NCI-H1436 (cell line): Measurements from ENCODE around the gene OSGEPL1.
A peak's percentile ranks its signal among the peaks of the same experiment; 100 is the strongest.
"Not testable (repeated sequence)": the region's sequence is repeated elsewhere in the genome, so short reads cannot be mapped to it uniquely, and the experiment has no call there.

ENCODE experiments used
- DNase-seq: peaks from one replicate; lab custom pipeline; 2025; lab: John Stamatoyannopoulos, UW

Gene OSGEPL1

DNA sequence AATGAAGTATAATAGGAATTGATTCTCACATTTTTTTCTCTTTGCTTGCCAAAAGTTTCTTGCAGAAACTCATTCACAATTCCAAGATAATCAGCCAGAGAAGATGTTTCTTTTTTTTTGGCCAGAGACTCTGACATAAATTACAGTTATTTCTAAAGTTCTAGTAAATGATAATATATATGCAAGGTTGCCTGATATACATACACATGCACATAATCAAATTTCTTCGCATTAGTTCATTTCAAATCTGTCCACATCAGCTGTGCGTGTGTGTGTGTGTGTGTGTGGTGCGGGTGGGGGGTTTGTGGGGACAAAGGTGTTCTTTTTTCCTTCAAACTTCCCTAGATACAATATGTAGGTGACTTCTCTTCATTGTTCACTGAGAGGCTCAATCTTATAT, 33.2 kb downstream of the OSGEPL1 start:
- DNase-seq, result no peak

DNA sequence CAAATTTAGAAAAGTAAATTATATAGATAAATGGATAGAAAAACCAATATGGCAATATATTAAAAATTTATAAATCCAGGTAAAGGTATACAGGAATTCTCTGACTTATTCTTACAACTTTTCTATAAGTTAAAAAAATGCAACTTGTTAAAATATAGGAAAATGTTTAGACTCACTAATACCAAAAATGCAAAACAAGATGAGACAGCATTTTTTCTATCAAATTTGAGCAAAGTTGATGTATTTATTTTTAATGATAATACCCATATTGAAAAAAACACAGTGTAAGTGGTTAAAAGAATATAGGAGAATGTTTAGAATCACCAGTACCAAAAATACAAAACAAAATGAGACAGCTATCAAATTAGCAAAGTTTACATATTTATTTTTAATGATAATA, 35.7 kb downstream of the OSGEPL1 start:
- no peak for DNase-seq

DNA sequence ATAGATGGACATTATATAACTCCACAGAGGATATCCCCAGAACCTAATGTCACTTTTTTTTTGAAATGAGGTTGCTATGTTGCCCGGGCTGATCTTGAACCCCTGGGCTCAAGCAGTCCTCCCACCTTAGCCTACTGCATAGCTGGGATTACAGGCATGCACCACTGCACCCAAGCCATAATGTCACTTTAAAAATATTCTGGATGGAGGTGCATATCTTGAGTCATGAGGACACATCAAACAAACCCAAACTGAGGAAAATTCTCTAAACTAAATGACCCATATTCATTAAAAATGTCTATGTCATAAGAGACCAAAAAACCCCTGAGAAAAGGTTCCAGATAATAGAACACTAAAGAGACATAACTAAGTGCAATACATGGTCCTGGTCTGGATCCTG, 36.3 kb downstream of the OSGEPL1 start:
- DNase-seq, result no peak

DNA sequence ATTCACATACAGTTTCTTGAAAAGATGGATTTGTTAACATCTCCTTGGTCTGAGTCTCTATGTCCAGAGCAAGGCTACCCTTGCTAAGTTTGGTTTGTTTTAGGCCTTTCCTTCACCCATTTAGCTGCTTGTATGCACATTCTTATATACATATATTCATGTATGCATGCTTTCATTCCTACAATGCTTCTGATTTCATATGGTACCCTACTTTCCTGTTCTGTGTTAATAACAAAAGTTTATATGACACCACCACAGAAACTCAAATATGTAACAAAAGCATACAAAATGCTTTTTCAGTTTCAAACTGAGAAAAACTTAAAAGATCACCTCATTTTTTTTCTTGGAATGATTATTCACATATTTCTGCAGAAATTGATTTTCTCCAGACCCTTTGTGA, 39.4 kb downstream of the OSGEPL1 start:
- no peak for DNase-seq

DNA sequence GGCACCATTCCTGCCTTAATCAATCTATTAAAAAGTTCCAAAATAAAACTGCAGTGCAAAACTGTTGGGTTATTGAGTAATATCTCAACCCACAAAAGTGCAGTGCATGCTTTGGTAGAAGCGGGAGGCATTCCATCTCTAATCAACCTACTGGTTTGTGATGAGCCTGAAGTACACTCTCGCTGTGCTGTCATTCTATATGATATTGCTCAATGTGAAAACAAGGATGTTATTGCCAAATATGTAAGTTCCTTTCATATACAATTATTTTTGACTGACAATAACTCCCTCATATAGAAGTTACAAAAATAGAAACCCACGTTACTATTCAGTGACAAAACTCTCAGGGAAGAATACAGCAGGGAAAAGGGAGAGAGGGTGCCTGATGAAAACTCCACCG, 43.0 kb downstream of the OSGEPL1 start:
- no peak for DNase-seq

DNA sequence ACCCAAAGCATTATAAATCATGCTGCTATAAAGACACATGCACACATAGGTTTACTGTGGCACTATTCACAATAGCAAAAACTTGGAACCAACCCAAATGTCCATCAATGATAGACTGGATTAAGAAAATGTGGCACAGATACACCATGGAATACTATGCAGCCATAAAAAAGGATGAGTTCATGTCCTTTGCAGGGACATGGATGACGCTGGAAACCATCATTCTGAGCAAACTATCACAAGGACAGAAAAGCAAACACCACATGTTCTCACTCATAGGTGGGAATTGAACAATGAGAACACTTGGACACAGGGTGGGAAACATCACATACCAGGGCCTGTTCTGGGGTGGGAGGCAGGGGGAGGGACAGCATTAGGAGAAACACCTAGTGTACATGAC, 45.0 kb downstream of the OSGEPL1 start:
- not testable (repeated sequence) for DNase-seq

DNA sequence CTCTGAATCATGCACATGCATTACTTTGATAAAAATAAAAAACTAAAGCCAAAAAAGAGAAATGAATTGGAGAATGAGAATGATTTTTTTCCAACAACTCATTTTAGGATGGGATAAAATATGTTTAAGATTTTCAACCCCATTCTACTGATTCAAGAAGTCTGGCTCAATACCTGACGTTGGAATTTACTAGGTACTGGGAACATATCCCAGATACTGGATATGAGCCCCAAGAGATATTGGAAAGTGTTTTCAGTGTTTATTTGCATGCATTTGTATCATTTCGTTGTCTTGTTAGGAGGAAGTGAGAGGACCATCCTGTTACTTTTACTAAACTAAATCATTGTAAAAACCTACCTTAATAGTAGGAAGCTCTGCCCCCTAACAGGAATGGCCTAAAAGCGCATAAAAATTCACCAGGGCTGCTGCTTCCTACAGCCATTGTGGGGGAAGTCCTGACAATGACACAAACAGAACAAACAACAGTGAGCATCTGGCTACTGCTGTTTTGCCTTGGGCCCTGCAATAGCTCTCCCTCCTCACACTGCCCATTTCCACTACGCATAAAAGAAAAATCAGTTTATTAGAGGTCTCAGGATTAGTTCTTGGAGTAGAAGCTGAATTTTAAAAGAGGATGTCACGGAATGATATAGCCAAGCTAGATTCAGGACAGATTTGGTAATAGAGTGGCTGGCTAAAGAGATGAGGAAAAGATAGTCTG, 52.9 kb downstream of the OSGEPL1 start:
- no peak for DNase-seq

DNA sequence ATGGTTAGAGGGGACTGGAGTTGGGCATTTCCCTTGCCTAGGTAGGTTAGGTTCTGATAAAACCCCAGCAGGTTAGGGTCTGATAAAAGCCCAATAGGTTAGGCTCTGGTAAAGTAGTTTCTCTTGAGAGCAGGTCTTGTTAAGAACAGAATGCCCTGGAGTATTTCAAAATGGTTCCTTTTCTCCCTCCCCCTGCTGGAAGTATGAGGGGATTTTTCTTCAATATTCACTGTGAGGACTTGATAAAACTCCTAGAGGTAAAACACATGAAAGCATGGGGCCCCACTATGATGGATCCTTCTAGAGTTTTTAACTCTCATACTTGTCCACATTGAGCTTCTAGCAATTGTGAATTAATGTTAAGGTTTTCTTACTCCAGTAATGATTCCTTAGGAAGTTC, 60.5 kb downstream of the OSGEPL1 start:
- DNase-seq, result no peak

DNA sequence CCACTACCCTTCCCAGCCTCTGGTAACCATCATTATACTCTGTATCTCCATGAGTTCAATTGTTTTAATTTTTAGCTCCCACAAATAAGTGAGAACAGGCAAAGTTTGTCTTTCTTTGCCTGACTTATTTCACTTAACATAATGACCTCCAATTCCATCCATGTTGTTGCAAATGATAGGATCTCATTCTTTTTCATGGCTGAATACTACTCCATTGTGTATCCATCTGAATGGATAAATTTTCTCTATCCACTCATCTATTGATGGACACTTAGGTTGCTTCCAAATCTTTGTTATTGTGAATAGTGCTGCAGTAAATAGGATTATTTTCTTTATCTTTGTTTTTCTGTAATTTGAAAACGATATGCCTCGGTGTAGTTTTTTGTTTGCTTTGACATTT, 61.9 kb downstream of the OSGEPL1 start:
- DNase-seq, result no peak

DNA sequence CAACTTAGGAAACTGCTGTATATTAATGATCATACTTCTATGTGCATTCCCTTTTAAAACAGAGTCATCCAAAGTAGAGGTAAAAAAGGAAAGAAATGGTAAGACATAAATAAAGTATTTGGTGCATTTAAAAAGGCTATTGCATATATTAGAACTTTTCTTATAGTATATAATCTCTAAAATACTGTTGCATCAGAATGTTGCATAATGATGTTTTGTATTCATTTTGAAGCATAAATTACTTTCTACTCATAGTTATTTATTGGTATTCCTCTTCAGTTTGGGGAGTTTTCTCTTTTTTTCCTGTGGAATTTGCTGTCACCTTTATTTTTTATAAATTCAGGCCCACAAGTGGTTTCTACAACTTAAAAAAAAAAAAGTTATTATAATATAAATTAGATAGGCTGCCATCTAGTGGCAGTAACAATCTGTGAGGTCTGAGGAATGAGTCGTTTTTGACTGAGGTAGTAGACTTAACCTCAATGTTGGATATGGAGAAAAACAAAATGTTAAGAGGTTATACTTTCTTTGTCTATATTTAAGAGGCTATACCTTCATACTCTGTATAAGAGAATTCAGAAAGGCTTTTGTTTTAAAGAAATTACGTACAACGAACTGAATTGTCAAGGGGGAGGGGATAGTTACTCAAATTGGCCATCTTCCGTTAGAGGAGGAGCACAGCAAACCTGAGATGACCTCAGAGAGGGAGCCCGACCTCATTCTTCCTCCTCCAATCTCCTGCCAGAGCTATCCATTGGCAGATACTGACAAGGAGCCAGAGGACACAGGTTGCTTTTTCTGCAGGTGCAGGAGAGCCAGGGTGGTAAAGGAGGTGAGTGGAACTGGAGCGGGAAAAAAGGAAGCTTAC, 64.3 kb downstream of the OSGEPL1 start:
- DNase-seq, result peak; percentile 21
